Activated CD4-positive, alpha-beta T cell treated with anti-CD3 and anti-CD28 coated beads, Interleukin-2, amount 50 U/mL, for 48 hours (primary cell): ENCODE measurements around the gene DUS4L.

ENCODE experiments used
- DNase-seq, 2 experiments: peaks; one replicate each; pipeline ENCODE4 v3.0.0-alpha.2; 2020

The DUS4L gene

GRCh38 chr7:107580716-107581383 is 17.1 kb downstream of the DUS4L start:
- no peak for DNase-seq

GRCh38 chr7:107581387-107582013 is 17.7 kb downstream of the DUS4L start:
- no peak for DNase-seq

GRCh38 chr7:107582875-107583274 is 19.1 kb downstream of the DUS4L start:
- no peak for DNase-seq

GRCh38 chr7:107584716-107585115 is 20.9 kb downstream of the DUS4L start:
- no peak for DNase-seq

- no peak for DNase-seq
These were observed 24.9 kb downstream of the DUS4L start for GRCh38 chr7:107588529-107589130.

GRCh38 chr7:107591421-107591820 is 27.6 kb downstream of the DUS4L start:
- no peak for DNase-seq

GRCh38 chr7:107592361-107593024 is 28.7 kb downstream of the DUS4L start:
- DNase-seq, result no peak

- DNase-seq, result no peak
These were observed 29.2 kb downstream of the DUS4L start for GRCh38 chr7:107593025-107593410.

GRCh38 chr7:107594961-107595737 is 31.4 kb downstream of the DUS4L start:
- DNase-seq, result no peak

- DNase-seq, result no peak
These were observed 33.3 kb downstream of the DUS4L start for GRCh38 chr7:107596881-107597581.

GRCh38 chr7:107597582-107597916 is 33.8 kb downstream of the DUS4L start:
- DNase-seq, result no peak

- no peak for DNase-seq
These were observed 34.2 kb downstream of the DUS4L start for GRCh38 chr7:107597953-107598352.

GRCh38 chr7:107599262-107599661 is 35.5 kb downstream of the DUS4L start:
- no peak for DNase-seq

- no peak for DNase-seq
These were observed 37.0 kb downstream of the DUS4L start for GRCh38 chr7:107600816-107601215.

- DNase-seq, result no peak
These were observed 41.5 kb downstream of the DUS4L start for GRCh38 chr7:107605218-107605815.

GRCh38 chr7:107606303-107606702 is 42.5 kb downstream of the DUS4L start:
- no peak for DNase-seq

- DNase-seq, result no peak
These were observed 46.1 kb downstream of the DUS4L start for GRCh38 chr7:107609811-107610261.

GRCh38 chr7:107610323-107610722 is 46.6 kb downstream of the DUS4L start:
- no peak for DNase-seq

GRCh38 chr7:107613439-107613838 is 49.7 kb downstream of the DUS4L start:
- no peak for DNase-seq

GRCh38 chr7:107613948-107614347 is 50.2 kb downstream of the DUS4L start:
- no peak for DNase-seq

- no peak for DNase-seq
These were observed 50.7 kb downstream of the DUS4L start for GRCh38 chr7:107614425-107614824.
